Midbrain (tissue), 1 donor: ENCODE data around the gene SLC7A5.
"Not testable (repeated sequence)": the region's sequence is repeated elsewhere in the genome, so short reads cannot be mapped to it uniquely, and the experiment has no call there.

Source experiments
- DNase-seq: peaks from one replicate; lab custom pipeline; 2025; lab: John Stamatoyannopoulos, UW

The SLC7A5 gene

DNA sequence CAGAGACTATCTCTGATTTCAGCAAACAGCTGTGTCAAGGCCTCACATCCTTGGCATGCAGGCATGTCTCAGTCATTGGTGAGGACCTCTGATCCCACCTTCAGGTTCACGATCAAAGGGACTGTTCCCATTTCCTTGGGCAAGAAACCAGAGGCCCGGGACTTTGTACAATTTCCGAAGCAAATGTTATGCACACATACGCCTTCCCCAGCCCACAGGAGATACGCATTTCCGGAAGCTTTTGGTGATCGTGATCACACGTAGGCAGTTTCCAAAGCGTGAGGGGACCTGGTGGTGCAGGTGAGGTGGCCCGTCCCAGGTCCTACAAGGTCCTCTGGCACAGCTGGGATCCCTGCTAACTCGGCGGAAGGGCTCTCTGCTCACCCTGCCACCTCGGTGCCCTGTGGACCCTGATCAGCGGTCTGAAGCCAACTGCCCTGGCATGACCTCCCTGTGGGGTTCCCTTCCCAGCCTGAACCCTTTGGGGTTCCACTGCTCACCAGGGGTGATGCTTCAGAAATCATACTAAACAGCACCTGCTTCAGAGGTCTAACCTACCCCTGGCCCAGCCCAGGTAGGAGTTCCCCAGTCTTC lies 74.7 kb downstream of the SLC7A5 start:
- no peak for DNase-seq

DNA sequence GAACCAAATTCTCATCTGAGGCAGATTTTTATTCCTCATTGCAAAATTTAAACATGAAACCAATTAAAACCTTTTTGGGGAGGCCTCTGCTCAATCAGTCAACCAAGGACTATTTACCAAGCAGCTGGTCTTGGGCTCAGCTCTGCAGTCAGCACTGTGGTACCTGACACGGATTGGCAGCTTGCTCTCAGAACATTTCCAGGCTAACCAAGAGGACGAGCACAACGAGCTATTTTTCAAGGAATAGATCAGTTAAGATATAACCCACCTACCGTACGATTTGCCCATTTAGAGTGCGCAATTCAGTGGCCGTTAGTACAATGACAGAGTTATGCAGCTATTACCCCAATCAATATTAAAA lies 77.1 kb downstream of the SLC7A5 start:
- no peak for DNase-seq

DNA sequence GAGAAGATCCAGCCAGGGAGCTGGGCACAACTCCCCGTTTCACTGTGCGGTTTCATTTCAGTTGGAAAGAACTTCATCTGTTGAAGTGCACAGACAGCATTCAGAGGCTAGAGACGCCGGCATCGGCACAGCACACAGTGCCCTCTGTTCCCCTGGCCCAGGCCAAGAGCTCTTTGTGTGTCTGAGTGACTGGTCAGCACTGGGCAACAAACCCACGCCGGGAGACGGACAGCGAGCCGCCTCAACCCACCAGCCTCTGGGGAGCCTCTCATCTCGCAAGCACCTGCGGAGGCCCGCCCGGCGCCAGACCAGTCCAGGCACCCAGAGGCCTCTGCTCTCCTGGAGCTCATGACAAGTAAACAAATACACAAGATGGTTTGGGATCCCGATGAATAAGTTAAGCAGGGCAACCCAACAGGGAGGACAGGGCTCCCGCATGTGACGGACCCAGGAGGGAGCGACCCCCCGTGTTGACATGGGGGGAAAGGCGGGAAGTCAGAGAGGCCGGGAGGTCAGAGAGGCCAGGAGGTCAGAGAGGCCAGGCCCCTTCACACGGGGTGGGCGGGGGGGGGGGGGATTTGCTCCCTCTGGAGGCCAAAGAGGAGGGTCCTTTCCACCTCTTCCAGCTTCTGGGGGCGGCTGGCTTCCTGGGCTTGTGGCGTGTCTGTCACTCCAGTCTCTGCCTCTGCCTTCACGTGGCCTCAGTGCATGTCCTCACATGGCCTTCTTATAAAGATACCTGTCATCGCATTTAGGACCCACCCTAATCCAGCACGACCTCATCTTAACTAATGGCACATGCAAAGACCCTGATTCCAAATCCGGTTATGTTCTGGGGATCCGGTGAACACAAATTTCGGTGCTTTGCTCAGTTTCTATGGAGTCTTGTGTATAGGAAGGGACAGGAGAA lies 77.8 kb downstream of the SLC7A5 start:
- peak; percentile 81 for DNase-seq

DNA sequence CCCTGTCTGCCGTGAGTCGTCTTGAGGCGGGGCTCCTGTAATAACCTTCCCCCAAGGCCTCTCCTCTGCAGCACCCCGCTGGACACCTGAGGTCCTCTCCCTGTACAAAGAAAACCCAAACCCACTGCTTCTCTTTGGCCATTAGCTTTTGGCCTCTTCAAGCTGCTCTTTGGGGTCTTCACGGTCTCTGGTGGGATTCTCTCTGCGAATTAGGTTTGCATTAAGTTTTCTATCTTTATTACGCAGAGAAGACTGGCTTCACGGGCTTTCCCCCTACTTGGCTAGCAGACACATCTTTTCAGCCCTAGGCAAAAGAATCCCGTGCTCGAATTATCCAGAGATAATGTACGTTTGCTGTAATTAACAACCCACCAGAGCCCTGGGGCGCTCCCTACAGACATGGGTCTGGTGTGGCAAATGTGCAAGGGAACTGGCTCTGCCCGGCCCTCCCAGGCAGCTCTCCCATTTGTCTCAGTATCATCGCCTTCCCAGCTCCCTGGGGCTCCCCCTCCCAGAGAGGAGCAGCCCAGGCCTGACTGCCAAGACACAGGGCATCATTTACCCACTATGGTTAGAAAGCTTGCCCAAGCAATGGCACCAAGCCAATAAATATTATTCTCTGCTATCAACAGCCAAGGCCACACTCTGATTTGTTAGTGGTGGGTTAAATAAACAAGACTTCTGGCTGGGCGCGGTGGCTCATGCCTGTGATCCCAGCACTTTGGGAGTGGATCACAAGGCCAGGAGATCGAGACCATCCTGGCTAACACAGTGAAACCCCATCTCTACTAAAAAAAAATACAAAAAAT lies 78.8 kb downstream of the SLC7A5 start:
- DNase-seq, result no peak

DNA sequence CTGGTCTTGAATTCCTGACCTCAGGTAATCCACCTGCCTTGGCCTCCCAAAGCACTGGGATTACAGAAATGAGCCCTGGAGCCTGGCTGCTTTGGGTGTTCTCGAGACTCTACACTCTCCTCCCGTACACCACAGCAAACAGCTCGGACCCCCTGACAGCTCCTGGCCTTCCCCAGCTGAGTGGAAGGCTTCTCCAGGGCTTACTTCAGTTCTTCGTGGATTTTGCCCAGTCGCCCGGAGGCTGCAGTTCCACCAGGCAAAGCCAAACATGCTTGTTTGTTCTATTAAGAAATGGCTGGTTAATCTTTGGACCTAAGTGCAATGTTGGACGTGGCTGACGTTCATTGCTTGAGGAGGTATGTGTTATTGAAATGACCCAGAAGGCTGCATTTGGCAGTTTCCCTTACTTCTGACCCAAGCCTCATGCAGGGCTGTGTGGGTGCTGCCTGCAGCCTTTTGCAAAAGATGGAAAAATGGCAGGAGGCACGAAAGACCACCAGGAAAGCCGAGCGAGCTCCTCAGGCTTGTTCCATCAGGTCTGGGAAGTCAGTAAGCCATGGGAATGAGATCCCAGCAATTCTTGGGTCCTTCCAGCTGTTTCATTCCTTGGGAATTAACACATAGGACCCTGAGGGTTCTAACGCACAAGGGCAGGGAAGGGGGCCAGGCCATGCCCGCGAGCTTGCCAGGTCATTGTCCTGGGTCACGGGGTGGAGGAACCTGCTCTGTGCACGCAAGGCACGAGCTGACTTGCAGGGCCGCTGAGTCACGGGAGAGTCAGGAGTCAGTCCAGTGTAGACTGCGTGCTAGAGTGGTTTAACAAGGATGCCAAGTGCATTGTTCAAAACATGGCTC lies 79.6 kb downstream of the SLC7A5 start:
- DNase-seq, result no peak

DNA sequence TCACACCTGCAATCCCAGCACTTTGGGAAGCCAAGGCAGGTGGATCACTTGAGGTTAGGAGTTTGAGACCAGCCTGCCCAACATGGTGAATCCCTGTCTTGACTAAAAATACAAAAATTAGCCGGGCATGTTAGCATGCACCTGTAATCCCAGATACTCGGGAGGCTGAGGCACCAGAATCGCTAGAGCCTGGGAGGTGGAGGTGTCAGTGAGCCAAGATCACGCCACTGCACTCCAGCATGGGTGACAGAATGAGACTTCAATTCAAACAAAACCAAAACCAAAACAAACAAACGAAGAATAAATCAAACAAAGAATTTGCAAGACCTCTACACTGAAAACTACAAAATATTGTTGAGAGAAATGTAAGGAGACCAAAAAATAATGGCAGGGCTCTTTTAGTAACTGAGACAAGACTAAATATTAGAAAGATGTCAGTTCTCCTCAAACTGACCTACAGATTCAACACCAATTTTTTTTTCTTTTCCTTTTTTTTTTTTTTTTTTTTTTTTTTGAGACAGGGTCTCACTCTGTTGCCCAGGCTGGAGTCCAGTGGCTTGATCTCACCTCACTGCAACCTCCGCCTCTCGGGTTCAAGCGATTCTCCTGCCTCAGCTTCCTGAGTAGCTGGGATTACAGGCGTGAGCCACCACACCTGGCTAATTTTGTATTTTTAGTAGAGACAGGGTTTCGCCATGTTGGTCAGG lies 80.4 kb downstream of the SLC7A5 start:
- not testable (repeated sequence) for DNase-seq

DNA sequence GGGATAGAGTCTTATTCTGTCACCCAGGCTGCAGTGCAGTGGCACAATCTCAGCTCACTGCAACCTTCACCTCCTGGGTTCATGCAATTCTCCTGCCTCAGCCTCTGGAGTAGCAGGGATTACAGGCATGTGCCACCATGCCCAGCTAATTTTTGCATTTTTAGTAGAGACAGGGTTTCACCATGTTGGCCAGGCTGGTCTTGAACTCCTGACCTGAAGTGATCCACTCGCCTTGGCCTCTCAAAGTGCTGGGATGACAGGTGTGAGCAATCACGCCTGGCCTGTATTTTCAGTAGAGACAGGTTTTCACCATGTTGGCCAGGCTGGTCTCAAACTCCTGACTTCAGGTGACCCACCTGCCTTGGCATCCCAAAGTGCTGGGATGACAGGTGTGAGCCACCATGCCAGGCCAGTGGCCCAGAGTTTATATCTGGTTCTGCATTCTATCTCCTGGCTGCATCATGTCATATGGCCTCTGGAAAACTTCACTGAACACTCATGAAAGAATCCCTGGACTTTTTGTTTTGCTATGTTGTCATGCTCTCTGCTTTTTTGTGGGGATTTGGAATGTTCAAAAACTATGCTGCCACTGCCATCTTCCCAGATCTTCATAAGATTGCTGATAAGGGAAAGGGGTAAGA lies 81.7 kb downstream of the SLC7A5 start:
- not testable (repeated sequence) for DNase-seq

DNA sequence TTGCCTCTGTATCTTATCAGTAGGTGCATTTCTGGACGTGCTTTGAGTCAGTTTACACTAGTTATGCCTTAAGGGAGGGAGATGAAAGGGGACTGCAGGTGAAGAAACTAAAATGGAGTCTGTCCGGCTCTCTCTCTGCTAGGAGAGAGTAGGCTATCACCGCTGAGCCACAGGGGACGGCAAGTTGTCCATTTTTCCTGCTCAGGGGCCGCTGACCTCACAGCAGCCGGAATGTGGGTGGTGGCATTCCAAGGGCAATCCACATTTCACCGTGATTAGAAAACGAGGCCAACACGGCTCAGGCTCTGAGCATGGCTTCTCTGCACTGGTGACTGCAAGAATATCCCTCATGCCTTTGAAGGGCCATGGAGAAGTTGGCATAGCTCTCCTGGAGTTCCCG lies 84.5 kb downstream of the SLC7A5 start:
- DNase-seq, result no peak

DNA sequence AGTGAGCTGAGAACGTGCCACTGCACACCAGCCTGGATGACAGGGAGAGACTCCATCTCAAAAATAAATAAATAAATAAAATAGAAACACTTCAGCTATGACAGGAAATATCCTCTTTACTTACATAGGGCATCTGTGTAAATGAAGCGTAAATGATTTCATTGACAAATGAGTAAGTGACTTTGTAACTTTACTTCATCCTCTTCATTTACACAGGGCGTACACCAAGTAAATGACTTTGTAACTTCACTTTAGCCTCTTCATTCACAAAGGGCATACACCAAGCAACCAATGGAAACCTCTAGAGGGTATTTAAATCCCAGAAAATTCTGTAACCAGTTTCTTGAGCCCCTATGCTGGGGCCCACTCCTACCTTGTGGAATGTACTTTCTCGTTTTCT lies 87.3 kb downstream of the SLC7A5 start:
- no peak for DNase-seq

DNA sequence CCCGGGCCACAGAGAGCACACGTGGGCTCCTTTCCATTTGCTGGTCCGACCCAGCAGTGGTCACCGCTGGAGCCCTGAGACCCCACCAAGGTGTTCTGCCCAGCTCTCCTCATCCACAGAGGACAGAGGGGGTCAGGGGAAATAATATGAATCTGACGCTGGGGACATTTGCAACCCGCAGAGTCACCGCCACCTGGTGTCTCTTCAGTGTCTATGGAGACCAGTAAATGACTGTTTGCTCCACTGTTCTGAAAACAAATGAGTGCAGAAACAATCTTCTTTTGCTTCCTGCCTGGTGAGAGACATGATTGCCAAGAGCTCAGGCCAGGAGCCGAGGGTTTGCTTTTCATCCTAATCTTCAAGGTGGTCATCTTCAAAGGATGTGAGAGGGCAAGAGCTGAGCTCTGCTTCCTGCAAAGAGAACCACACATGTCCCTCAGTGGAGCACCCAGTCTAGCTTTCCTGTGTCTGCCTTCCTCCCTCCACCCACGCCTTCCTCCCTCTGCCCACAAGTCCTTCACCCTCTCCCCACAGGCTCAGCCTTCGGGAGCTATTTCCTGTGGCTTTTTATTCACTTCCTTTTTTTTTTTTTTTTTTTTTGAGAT lies 88.8 kb downstream of the SLC7A5 start:
- DNase-seq, result peak; percentile 4
